HG02798 (cell line): ENCODE data around the gene ACVRL1.

Experiments used
- ATAC-seq: cut with Tn5 transposase; IDR thresholded peaks from one replicate; pipeline ENCODE4 v1.9.1; 2021; ENCODE audit warnings: mild to moderate bottlenecking; ENCODE audit not compliant: unreplicated experiment, poor library complexity

Gene ACVRL1

DNA sequence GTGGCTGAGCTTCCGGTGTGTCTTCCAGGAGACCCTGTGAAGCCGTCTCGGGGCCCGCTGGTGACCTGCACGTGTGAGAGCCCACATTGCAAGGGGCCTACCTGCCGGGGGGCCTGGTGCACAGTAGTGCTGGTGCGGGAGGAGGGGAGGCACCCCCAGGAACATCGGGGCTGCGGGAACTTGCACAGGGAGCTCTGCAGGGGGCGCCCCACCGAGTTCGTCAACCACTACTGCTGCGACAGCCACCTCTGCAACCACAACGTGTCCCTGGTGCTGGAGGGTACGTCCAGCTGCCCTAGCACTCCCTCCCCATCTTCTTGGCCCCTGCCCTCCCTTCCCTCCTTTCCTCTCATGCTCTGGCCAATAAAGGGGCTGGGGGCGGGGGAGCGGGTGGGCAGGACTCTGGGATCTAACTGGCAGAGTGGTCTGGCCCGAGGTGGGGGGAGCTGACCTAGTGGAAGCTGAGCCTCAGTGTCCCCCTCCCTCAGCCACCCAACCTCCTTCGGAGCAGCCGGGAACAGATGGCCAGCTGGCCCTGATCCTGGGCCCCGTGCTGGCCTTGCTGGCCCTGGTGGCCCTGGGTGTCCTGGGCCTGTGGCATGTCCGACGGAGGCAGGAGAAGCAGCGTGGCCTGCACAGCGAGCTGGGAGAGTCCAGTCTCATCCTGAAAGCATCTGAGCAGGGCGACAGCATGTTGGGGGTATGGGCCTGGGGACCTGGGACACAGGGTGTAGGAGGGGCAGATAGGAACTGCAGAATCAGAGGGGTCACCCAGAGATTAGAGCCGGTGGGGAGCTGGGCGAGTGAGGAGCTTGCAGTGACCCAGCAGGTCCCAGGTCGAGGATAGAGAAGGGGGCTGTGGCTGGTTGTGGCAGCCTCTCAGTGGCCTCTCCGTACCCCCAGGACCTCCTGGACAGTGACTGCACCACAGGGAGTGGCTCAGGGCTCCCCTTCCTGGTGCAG is 6.0 kb downstream of the ACVRL1 start:
- no peak for ATAC-seq

DNA sequence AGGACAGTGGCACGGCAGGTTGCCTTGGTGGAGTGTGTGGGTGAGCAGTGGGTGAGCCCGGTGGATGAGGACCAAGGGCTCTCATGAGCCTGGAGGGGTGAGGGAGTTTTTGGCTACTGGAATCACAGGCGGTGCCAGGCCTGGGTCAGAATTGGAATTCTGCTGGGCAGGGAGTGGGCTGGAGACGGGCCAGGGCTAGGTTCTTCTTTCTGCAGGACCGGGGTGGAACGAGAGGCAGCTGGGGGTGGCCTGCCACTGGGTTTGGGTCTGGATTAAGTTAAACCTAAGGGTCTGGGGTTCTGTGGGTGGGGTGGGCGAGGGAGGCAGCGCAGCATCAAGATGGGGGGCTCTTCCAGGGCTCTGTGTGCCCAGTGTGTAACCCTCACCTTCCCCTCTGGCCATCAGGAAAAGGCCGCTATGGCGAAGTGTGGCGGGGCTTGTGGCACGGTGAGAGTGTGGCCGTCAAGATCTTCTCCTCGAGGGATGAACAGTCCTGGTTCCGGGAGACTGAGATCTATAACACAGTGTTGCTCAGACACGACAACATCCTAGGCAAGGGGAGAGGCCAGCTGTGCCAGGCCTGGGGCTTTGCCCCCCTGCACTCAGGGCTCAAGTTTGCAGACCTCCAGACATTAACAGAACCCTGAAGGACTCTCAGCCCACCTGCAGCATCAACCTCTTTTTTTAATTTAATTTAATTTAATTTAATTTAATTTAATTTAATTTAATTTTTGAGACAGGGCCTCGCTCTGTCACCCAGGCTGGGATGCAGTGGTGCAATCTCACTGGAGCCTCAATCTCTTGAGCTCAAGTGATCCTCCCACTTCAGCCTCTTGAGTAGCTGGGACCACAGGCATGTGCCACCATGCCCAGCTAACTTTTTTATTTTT is 7.0 kb downstream of the ACVRL1 start:
- no peak for ATAC-seq

DNA sequence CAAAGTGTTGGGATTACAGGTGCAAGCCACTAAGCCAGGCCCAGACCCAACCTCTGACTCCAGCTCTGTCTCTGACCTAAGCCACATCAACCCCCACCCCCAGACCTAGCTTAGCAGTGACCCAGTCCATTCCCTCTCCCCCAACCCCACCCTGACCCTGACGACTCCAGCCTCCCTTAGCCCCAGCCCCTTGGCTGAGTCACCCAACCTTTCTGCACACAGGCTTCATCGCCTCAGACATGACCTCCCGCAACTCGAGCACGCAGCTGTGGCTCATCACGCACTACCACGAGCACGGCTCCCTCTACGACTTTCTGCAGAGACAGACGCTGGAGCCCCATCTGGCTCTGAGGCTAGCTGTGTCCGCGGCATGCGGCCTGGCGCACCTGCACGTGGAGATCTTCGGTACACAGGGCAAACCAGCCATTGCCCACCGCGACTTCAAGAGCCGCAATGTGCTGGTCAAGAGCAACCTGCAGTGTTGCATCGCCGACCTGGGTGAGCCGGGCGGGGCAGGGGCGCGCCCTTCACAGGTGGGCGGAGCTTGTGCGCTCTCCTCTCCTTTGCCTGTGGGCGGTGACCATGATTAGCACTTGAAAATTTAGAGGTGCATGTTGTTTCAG is 7.8 kb downstream of the ACVRL1 start:
- ATAC-seq = no peak

DNA sequence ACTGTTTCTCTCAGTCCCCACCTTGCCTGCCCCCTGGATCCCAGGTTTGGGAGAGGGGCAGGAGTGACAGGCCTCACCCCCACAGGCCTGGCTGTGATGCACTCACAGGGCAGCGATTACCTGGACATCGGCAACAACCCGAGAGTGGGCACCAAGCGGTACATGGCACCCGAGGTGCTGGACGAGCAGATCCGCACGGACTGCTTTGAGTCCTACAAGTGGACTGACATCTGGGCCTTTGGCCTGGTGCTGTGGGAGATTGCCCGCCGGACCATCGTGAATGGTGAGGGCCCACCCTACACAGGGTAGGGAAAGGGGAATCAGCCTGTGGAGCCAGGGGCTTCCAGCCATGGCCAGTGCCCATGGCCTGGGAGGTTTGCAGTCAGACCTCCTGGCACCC is 8.6 kb downstream of the ACVRL1 start:
- no peak for ATAC-seq

DNA sequence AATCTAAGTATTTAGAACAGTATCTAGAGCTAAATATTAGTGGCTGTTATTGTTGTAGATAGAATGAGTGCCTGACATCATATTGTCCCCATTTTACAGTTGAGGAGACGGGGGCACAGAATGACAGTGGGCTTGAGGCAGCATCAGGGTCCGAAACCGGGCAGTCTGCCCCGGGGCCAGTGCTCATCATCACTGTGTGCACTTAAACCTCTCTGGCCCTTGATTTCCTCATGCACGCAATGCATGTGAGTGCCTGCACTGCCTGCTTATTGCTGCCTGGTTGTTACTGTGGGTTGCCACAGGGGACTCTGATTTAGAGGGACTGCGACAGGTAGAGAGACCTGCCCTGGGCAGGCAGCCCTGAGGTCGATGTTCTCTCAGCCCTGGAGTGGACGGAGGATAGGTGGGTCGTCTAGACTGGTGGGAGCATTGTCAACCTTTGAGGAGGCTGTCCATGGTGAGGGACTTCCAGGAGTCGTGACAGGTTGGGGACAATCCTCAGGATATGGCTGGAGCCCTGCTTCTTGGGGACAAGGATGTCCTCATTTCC is 9.8 kb downstream of the ACVRL1 start:
- no peak for ATAC-seq

DNA sequence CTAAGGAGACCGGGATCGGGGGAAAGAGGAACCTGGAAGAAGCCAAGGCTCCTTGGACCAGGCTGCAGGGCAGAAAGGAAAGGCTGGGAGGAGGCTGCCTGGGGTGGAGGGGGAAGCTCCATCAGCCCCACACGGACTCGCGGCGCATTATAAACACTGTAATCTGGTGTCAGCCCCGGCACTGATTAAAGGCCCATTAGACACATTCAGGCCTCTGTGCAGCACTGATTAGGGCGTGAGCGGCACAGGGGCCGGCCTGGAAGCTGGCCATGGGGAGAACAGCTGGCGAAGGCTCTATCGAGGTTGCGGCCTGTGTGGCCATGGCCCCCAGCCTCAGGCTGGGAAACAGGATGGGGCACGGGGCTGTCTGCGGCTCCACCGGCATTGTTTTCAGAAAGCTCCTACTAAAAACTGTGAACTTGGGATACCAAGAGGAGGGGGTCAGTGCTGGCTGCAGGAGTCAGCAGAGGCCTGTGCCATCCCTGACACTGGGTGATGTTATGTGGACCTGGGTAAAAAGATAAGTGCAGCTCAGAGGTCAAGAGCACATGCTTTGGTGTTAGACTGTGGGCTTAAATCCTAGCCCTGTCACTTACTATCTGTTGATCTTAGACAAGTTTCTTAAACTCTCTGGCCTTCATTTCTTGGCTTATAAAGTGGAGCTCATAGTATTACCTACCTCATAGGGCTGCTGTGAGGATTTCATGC is 10.6 kb downstream of the ACVRL1 start:
- ATAC-seq = no peak

DNA sequence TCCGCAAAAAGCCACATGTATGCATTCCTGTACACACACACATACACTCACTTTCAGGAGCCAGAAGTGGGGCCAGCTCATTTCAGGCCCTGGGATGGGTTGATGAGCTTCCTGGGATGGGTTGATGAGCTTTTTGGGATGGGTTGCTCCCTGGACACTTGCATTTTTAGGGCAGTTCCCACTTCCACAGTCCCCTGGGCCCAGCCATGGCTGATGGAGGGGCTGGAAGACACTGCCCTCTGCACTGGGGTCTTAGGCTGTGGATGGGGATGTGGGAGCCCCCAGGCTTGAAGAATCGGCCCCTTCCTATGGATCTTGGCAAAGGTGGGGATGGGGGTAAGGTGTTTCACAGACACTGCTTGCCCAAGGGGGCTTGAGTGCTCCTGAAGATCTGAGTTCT is 12.7 kb downstream of the ACVRL1 start:
- no peak for ATAC-seq

DNA sequence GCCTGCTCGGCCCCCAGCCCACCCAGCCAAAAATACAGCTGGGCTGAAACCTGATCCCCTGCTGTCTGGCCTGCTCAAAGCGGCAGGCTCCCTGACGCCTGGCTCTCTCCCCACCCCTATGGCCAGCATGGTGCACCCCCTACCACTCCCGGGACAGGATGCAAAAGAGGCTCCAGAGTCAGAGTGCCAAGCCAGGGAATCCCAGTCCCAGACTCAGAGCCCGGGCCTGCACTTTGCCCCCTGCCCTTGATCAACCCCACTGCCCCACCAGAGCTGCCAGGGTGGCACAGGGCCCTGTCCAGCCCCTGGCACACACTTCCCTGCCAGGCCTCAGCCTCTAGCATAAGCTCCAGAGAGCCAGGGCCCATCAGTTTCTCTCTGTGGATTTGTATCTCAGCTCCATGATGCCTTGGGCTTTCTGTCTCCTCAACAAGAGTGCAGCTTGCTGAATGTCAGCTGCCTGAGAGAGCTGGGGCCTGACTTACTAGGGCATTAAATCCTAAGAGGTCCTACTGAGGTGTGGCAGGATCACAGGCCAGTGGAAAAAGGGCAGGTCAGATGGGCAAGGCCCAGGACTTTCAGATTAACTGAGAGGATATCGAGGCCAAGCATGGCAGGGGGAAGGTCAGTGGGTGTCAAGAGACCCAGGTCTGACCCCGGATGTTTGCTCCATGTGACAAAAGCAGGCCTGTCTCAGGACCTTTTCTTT is 13.9 kb downstream of the ACVRL1 start:
- ATAC-seq = no peak

DNA sequence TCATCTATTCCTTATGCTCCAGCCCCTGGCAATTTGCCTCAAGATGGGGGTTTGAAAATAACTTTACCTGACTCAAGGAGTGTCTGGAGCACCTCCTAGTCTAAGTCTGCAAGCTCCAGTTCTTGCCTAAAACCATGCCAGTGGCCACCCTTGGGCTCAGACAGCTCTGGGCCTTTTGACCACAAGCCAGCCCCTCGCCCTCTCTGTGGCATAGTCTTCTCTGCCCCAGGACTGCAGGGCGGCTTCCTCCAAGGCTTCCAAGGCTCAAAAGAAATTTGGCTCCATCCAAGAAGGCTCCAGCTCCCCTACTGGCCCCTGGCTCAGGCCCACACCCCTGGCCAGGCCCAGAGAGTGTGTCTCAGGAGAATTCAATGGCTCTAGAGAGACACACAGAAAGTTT is 14.8 kb downstream of the ACVRL1 start:
- no peak for ATAC-seq

DNA sequence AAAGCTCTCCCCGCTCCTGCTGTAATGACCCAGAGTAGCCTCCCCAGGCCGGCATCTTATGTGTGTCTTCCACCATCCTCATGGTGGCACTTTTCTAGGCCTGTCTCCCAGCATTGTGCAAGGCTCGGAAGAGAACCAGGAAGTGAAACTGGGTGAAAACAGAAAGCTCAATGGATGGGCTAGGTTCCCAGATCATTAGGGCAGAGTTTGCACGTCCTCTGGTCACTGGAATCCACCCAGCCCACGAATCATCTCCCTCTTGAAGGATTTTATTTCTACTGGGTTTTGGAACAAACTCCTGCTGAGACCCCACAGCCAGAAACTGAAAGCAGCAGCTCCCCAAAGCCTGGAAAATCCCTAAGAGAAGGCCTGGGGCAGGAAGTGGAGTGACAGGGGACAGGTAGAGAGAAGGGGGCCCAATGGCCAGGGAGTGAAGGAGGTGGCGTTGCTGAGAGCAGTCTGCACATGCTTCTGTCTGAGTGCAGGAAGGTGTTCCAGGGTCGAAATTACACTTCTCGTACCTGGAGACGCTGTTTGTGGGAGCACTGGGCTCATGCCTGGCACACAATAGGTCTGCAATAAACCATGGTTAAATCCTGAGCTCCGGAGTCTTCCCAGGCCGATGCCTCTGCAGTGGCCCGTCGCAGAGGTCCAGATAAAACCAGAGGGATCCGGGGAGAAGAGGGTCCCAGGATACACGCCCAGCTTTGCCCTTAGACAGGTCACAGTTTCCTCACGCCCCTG is 15.6 kb downstream of the ACVRL1 start:
- no peak for ATAC-seq

DNA sequence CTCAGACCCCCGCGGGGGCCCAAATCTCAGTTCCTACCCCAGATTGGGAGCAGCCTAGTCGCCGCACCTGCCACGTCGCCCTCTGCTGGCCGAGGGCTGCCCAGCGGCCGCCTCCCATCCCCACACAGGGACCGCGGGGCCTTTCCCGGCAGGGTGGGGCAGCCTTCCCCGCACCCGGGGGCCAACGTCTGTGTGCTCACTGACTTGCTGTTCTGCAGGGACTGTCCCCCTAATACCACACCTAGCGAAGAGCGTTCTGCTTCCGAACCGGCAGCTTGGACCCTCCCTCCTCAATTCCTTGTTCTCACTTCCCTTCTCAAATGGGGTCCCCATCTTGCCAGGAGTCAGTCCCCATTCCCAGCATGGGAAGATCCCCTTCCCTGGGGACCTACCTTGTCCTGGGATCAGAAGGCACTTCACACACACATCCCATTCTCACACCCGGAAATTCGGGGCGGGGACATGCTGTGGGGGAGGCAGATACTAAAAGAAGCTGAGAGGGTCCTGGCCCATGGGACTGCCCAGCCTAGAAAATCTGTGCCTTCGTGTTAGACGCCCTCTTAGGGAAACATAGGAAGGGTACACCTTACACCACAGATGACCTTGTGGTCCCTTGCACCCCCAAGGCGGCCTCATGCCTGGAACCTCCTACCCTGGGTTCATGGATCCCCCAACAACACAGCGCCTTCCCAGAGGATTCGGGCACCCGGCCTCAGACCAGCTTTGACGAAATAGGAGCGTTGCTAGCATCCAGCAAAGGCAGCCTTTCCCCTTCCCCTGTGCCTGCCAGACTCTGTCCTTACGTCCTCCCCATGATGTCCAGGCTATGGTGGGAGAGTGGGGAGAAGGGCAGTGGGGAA is 16.4 kb downstream of the ACVRL1 start:
- no peak for ATAC-seq

DNA sequence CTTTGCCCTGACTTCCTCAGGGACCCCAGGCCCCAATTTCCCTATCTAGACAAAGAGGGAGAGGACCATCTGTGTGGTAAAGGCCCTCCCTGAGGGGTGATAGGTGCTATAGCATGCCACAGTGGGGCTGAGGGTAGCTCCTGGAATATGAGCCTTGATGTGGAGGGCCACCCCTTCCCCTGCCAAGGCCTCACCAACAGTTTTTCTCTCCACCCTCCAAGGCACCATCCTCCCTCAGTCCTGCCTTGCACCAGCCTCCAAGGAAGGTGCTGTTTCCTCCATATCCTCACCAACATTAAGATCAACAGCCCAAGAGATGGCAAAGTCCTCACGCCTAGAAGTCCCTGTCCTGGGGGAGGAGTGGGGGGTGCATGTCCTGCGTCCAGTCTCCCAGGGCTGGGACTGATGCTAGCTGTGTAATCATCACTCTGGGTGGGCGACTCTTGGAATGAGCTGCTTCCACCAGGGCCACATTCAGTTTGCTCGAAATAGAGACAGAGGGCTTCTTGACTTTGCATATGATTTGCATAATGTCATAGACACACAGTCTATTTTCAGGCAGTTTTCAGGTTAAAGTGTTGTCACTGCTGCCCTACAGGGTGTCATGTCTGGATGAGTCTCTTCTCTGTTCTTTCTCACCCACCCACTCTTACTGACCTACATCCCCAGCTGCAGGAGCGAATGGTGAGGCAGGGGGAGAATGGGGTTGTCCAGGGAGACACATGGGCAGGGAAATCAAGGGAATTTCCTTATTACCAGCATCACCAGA is 17.4 kb downstream of the ACVRL1 start:
- peak; percentile 53 for ATAC-seq

DNA sequence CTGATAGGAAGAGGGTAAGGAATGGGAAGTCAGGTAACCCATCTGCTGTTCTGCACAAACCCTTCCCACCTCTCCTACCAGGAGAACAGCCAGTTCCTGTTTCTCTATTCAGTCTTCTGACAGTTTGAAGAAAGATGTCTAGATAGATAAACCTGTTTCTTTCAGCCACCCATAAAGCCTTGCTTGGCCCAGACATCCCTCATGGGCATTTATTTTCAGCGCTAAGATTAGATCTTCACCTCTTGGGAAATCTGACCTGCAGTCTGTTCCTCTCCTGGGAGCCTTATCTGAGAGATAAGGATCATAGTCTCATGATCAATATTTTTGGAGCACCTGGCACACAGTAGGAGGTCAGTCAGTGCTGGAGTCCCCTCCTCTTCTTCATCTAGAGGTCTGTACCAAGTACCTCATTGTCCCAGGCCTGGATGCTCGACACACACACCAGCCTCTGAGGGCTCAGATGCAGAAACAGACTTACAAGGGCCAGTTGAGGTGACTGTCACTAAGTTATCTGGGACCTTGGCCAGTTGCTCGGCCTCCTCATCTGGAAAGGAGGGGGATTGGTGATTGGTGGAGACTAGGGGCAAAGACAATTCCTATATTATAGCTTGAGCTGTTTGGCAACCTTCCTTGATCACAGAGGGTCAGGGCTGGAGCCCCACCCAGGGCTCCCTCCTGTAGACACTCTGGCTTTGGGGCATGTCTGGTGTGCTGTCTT is 18.2 kb downstream of the ACVRL1 start:
- peak; percentile 10 for ATAC-seq

DNA sequence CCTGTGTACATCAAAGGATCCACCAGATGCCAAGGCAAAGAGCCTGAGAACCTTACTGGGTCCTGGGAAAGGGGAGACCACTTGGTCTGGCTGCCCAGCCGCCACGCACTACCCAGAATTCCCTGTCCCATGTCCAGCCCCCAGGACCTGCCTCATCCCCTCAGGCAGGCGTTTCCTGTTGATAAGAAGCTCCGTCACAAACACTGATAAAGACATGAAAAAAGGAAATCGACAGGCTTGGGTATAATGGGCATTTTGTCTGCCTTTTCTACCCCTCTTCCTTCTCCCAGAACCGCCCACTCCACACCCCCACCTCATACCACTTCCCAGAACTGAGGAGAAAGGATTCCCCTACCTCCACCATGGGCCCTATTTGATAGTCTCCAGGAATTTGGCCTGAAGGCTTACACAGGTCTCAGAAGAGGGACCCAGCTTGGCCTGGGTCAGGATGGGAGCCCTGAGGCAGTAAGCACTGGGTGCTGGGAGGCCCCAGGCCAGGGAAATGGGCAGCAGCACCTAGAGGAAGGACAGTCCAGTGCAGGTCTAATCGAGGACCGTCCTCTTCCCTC is 18.8 kb downstream of the ACVRL1 start:
- no peak for ATAC-seq

DNA sequence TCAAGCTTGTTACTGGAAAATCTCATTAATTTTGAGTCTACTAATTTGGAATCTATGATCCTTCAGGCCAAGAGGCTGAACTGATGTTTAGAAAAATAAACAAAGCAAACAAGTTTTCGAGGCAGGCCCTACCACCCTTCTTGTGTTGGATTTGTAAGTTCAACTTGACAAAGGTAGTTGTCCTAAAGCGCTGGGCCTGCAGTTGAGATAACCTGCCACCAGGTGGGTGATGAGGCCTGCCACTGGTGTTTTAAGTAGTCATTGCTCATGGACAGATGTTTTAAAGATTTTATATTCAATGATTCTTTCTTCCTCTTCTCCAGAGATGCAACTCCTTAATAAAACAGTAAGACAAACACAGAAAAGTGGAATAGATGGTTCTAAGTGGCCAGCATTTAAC is 19.4 kb downstream of the ACVRL1 start:
- ATAC-seq = no peak
